Naive B cell (primary cell): Measurements from ENCODE around the gene FANCC. TPM values are rescaled to one million over a fixed set of nuclear protein-coding genes. Genes with fewer than 3 reads are reported as not detected.

Experiments used
- ATAC-seq, 2 donors: fragments of 150-1000 bp; cut with Tn5 transposase; 2 replicates each; pipeline ENCODE4 v1.10.0; 2021; ENCODE audit warnings: low read depth in 2 of 2, mild to moderate bottlenecking in 2 of 2, moderate library complexity in 2 of 2
- DNase-seq: peaks from one replicate; pipeline ENCODE4 v3.0.0; 2022
- H3K27ac Mint-ChIP-seq, 6 donors: one replicate each; pipeline ENCODE4 v1.8.0; 2020 to 2022; ENCODE audit warnings: mild to moderate bottlenecking in 6 of 6, mixed read lengths in 6 of 6, moderate library complexity in 5 of 6, inconsistent platforms in 2 of 6
- H3K27me3 Mint-ChIP-seq, 3 donors: one replicate each; pipeline ENCODE4 v1.8.0; 2021 to 2022; ENCODE audit warnings: mixed read lengths in 3 of 3, mild to moderate bottlenecking in 1 of 3
- H3K36me3 Mint-ChIP-seq, 2 donors: one replicate each; pipeline ENCODE4 v1.8.0; 2020 to 2022; ENCODE audit warnings: mixed read lengths in 2 of 2, inconsistent platforms in 1 of 2, mild to moderate bottlenecking in 1 of 2
- H3K4me1 Mint-ChIP-seq, 3 donors: one replicate each; pipeline ENCODE4 v1.8.0; 2020 to 2022; ENCODE audit warnings: mixed read lengths in 3 of 3, inconsistent platforms in 1 of 3, mild to moderate bottlenecking in 1 of 3, moderate library complexity in 1 of 3
- H3K4me3 Mint-ChIP-seq, 8 donors: one replicate each; pipeline ENCODE4 v1.8.0; 2020 to 2022; ENCODE audit warnings: mild to moderate bottlenecking in 8 of 8, mixed read lengths in 8 of 8, moderate library complexity in 8 of 8, inconsistent platforms in 2 of 8
- H3K9me3 Mint-ChIP-seq, 7 donors: one replicate each; pipeline ENCODE4 v1.8.0; 2020 to 2022; ENCODE audit warnings: mixed read lengths in 7 of 7, mild to moderate bottlenecking in 5 of 7, inconsistent platforms in 2 of 7, moderate library complexity in 1 of 7
- polyA plus RNA-seq, 6 donors: library from polyadenylated mRNA; unstranded; fragments of 300-500 nt; fragmentation: Illumina TruSeq; gene quantifications; one replicate each; pipeline ENCODE4 v1.2.3, GENCODE V29; 2021; ENCODE audit warnings: low read depth in 6 of 6

The FANCC gene
- polyA plus RNA-seq, 6 donors from 2014 or later, result 1.3 to 11.8 (median 3.4) TPM

- Mint-ChIP-seq H3K36me3 (peaks cover 0 to 7% of the 10 kb centered on the region in 2 donors), H3K4me3 (no peak overlapping the region)
These were observed 48.8 kb downstream of the FANCC start for GRCh38 chr9:95268681-95269080.

GRCh38 chr9:95266649-95267048, 50.9 kb downstream of the FANCC start:
- peaks cover 22 to 35% (median 26%) of the 10 kb centered on the region in 3 donors for H3K4me1 Mint-ChIP-seq
- H3K9me3 Mint-ChIP-seq, result no peaks in the 10 kb centered on the region
- ATAC-seq (peak; percentile 47 to 73), DNase-seq (no peak)
- peaks cover 0 to 7% of the 10 kb centered on the region in 2 donors for H3K36me3 Mint-ChIP-seq
- H3K4me3 Mint-ChIP-seq, result peak overlapping the region in 4 of 8 donors; percentile 53 to 80 (median 67)
- H3K27me3 Mint-ChIP-seq, result no peaks in the 10 kb centered on the region
- H3K27ac Mint-ChIP-seq, result peak overlapping the region in 2 of 6 donors; percentile 68 to 84

More at GRCh38 chr9:95268681-95269080, 48.8 kb downstream of the FANCC start:
- ATAC-seq (no peak), DNase-seq (no peak)
- Mint-ChIP-seq H3K27me3 (no peaks in the 10 kb centered on the region), H3K9me3 (peaks cover 0 to 1% (median 0%) of the 10 kb centered on the region in 7 donors), H3K4me1 (peaks cover 26 to 44% (median 34%) of the 10 kb centered on the region in 3 donors), H3K27ac (no peak overlapping the region)

DNA sequence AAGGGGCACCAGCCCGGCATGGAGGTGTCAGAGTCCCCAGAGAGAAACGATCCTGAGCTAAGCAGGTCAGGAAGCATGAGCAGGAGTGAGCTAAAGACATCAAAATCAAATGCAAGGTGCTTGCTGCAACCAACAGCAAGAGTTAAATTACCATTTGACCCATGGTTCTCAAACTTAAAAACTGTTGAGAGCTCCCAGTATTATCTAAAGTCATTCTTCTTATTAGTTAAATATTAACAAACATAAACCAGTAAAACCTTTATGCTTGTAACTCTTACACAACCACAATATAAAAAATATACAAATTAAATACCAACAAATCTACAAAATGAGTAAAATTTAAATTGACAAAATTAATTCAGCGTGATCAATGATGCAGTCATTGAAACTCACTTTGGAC, 51.5 kb downstream of the FANCC start:
- H3K4me1 Mint-ChIP-seq, result peaks cover 18 to 30% (median 26%) of the 10 kb centered on the region in 3 donors
- DNase-seq (no peak), ATAC-seq (no peak)
- H3K27ac Mint-ChIP-seq, result peak overlapping the region in 1 of 6 donors; percentile 45
- peaks cover 0 to 1% of the 10 kb centered on the region in 2 donors for H3K36me3 Mint-ChIP-seq
- H3K9me3 Mint-ChIP-seq, result no peaks in the 10 kb centered on the region
- no peaks in the 10 kb centered on the region for H3K27me3 Mint-ChIP-seq
- H3K4me3 Mint-ChIP-seq, result no peak overlapping the region

- no peaks in the 10 kb centered on the region for H3K36me3 Mint-ChIP-seq
- ATAC-seq (no peak), DNase-seq (no peak)
- H3K4me3 Mint-ChIP-seq, result peak overlapping the region in 1 of 8 donors; percentile 32
- no peaks in the 10 kb centered on the region for H3K27me3 Mint-ChIP-seq
- H3K9me3 Mint-ChIP-seq, result no peaks in the 10 kb centered on the region
- peak overlapping the region in 1 of 6 donors; percentile 10 for H3K27ac Mint-ChIP-seq
- peaks cover 18 to 30% (median 26%) of the 10 kb centered on the region in 3 donors for H3K4me1 Mint-ChIP-seq
These were observed 52.4 kb downstream of the FANCC start for GRCh38 chr9:95264954-95265615.

- Mint-ChIP-seq H3K4me3 (no peak overlapping the region), H3K27ac (no peak overlapping the region), H3K27me3 (no peaks in the 10 kb centered on the region), H3K4me1 (peaks cover 17 to 33% (median 25%) of the 10 kb centered on the region in 3 donors), H3K9me3 (peaks cover 0 to 6% (median 0%) of the 10 kb centered on the region in 7 donors), H3K36me3 (no peaks in the 10 kb centered on the region)
- ATAC-seq (no peak), DNase-seq (no peak)
These were observed 55.6 kb downstream of the FANCC start for GRCh38 chr9:95261890-95262289.

- Mint-ChIP-seq H3K27me3 (no peaks in the 10 kb centered on the region), H3K27ac (peak overlapping the region in 3 of 6 donors; percentile 0 to 50 (median 7)), H3K4me3 (peak overlapping the region in 1 of 8 donors; percentile 6), H3K36me3 (peaks cover 0 to 3% of the 10 kb centered on the region in 2 donors), H3K4me1 (peaks cover 6 to 13% (median 7%) of the 10 kb centered on the region in 3 donors), H3K9me3 (peaks cover 0 to 2% (median 0%) of the 10 kb centered on the region in 7 donors)
- ATAC-seq (no peak), DNase-seq (no peak)
These were observed 66.9 kb downstream of the FANCC start for GRCh38 chr9:95250462-95251221.

GRCh38 chr9:95249986-95250385, 67.5 kb downstream of the FANCC start:
- Mint-ChIP-seq H3K4me3 (no peak overlapping the region), H3K4me1 (peaks cover 6 to 12% (median 7%) of the 10 kb centered on the region in 3 donors), H3K27ac (peak overlapping the region in 1 of 6 donors; percentile 61), H3K36me3 (no peaks in the 10 kb centered on the region), H3K27me3 (no peaks in the 10 kb centered on the region), H3K9me3 (no peaks in the 10 kb centered on the region)
- ATAC-seq (no peak), DNase-seq (no peak)

- ATAC-seq (no peak), DNase-seq (no peak)
- no peaks in the 10 kb centered on the region for H3K27me3 Mint-ChIP-seq
- H3K4me3 Mint-ChIP-seq, result no peak overlapping the region
- no peaks in the 10 kb centered on the region for H3K36me3 Mint-ChIP-seq
- H3K9me3 Mint-ChIP-seq, result no peaks in the 10 kb centered on the region
- peaks cover 6 to 12% (median 7%) of the 10 kb centered on the region in 3 donors for H3K4me1 Mint-ChIP-seq
- H3K27ac Mint-ChIP-seq, result peak overlapping the region in 2 of 6 donors; percentile 43 to 53
These were observed 71.0 kb downstream of the FANCC start for GRCh38 chr9:95246547-95246946.

DNA sequence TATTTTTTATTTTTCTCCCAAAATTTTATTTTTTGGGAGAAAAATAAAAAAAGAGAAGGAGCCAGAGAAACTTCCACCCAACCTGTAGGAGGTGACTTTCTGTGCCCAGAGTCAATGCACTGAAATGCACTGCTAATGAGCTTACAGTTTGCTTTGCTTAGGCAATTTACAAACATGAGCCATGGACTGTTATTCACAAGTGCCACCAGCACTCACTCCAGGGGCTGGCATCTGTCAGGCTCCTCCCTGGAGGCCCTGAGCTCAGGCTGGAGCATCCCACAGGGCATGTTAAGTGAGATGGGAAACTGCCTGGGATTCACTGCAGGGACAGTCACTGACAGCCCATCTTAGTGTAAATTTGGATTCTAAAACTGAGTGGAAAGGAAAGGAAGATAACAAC, 74.9 kb downstream of the FANCC start:
- H3K27me3 Mint-ChIP-seq, result no peaks in the 10 kb centered on the region
- ATAC-seq, result no peak
- H3K9me3 Mint-ChIP-seq, result no peaks in the 10 kb centered on the region
- no peak overlapping the region for H3K27ac Mint-ChIP-seq
- no peaks in the 10 kb centered on the region for H3K4me1 Mint-ChIP-seq
- H3K4me3 Mint-ChIP-seq, result no peak overlapping the region
- H3K36me3 Mint-ChIP-seq, result no peaks in the 10 kb centered on the region
- no peak for DNase-seq

DNA sequence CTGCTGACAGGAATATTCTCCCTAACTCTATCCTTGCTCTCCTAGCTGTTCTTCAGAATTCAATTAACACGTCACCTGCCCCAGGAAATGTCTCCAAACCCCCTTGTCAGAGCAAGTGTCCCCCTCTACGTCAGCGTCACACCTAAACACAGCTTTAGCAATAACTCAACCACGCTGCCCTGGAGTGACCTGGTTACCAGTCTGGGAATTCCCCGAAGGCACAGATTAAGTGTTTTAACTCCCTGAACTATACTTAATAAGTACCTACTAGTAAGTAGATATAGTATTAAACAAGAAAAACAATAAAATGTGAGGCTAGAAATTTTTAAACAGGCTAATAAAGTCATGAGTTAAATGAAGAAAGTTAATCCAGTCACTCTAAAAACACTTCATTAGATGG, 78.4 kb downstream of the FANCC start:
- ATAC-seq (no peak), DNase-seq (no peak)
- Mint-ChIP-seq H3K36me3 (peaks cover 8 to 11% of the 10 kb centered on the region in 2 donors), H3K4me3 (no peak overlapping the region), H3K27ac (peak overlapping the region in 1 of 6 donors; percentile 66), H3K27me3 (no peaks in the 10 kb centered on the region), H3K9me3 (no peaks in the 10 kb centered on the region), H3K4me1 (no peaks in the 10 kb centered on the region)

DNA sequence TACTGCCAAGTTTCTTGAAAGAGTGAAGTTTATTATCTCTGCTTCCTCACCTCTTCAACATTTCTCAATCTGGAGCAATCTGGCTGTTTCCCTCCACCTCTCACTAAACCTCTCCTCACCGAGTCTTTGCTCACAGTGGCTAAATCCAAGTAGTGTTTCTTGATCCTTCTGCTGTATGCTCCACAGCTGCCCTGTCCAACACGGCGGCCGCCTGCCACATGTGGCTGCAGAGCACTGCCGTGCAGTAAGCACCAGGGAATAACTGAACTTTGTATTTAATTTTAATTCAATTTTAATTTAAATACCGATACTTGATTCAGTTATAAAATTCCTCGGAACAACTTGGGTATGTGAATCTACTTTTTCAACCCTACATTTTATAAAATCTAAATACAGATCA, 80.2 kb downstream of the FANCC start:
- Mint-ChIP-seq H3K4me3 (no peak overlapping the region), H3K36me3 (peaks cover 8 to 16% of the 10 kb centered on the region in 2 donors), H3K27me3 (no peaks in the 10 kb centered on the region), H3K27ac (no peak overlapping the region), H3K4me1 (no peaks in the 10 kb centered on the region), H3K9me3 (no peaks in the 10 kb centered on the region)
- no peak for DNase-seq
- ATAC-seq, result no peak

GRCh38 chr9:95230046-95230445, 87.5 kb downstream of the FANCC start:
- no peaks in the 10 kb centered on the region for H3K4me1 Mint-ChIP-seq
- H3K9me3 Mint-ChIP-seq, result peaks cover 0 to 18% (median 3%) of the 10 kb centered on the region in 7 donors
- peaks cover 8 to 26% of the 10 kb centered on the region in 2 donors for H3K36me3 Mint-ChIP-seq
- ATAC-seq (no peak), DNase-seq (no peak)
- no peak overlapping the region for H3K27ac Mint-ChIP-seq
- H3K4me3 Mint-ChIP-seq, result no peak overlapping the region
- H3K27me3 Mint-ChIP-seq, result no peaks in the 10 kb centered on the region

DNA sequence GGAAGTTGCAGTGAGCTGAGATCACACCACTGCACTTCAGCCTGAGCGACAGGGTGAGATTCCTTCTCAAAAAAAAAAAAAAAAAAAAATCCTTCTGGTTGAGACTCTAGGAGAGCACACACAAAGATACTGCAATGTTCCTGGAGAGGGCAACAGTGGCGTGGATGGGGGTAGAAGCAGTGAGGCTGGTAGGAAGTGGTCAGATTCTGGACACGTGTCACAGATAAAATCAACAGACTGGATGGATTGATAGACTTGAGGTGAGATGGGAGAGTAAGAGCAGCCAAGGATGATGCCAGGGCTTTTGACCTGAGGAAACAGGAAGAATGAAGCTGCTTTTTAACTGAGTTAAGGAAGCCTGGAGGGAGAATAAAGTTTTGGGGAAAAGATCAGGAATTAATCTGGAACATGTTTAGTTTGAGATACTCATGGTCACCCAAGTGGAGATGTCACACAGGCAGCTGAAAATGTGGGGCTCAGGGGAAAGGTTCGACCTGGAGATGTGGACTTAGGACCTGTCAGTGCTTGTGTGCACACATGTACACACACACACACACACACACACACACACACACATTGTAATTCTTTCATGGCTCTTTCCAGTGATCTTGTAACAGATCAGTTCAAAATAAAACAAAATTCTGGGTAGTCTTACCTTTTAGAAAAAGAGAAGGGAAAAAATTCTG, 88.1 kb downstream of the FANCC start:
- H3K27me3 Mint-ChIP-seq, result no peaks in the 10 kb centered on the region
- DNase-seq, result no peak
- H3K4me3 Mint-ChIP-seq, result no peak overlapping the region
- ATAC-seq, result no peak
- no peaks in the 10 kb centered on the region for H3K4me1 Mint-ChIP-seq
- H3K36me3 Mint-ChIP-seq, result peaks cover 3 to 20% of the 10 kb centered on the region in 2 donors
- no peak overlapping the region for H3K27ac Mint-ChIP-seq
- H3K9me3 Mint-ChIP-seq, result peaks cover 0 to 18% (median 3%) of the 10 kb centered on the region in 7 donors
